HG02970 (cell line): ENCODE data around the gene DNAJC19.

ENCODE experiments used
- ATAC-seq: cut with Tn5 transposase; IDR thresholded peaks from one replicate; pipeline ENCODE4 v1.9.1; 2021; ENCODE audit warnings: mild to moderate bottlenecking, moderate library complexity, moderate number of reproducible peaks; ENCODE audit not compliant: unreplicated experiment, low FRiP score

The DNAJC19 gene

DNA sequence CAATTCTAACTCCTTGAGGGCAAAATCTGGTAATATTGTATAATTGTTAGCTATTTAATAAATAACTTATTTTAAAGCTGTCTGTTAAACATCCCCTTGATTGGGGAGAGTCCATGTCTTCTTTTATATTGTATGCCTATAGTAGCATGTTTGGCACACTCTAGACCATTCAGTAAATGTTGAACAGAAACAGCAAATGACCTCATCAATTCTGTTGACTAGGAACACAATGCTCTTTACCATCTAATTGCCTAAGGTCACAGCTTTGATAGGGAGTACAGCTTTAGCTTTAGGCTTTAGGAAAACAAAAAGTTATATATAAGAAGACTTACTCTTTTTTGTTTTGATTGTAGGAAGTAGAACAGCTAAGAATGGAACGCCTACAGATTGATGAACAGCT, 27.0 kb downstream of the DNAJC19 start:
- ATAC-seq = no peak

- no peak for ATAC-seq
These were observed 28.0 kb downstream of the DNAJC19 start for GRCh38 chr3:180961552-180961951.

DNA sequence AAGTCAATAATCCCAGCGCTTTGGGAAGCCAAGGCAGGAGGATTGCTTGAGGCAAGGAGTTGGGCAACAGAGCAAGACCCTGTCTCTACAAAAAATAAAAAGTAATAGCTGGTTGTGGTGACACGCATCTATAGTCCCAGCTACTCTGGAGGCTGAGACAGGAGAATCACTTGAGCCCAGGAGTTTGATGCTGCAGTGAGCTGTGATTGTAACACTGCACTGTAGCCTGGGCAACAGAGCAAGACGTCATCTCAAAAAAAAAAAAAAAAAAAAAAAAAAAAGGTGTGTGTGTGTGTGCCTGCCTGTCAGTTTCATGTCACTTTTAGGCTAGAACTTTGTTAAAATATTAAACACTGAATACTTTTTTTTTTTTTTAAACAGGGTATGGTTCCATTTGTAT, 28.4 kb downstream of the DNAJC19 start:
- ATAC-seq = no peak

- ATAC-seq = no peak
These were observed 29.8 kb downstream of the DNAJC19 start for GRCh38 chr3:180959691-180960090.

DNA sequence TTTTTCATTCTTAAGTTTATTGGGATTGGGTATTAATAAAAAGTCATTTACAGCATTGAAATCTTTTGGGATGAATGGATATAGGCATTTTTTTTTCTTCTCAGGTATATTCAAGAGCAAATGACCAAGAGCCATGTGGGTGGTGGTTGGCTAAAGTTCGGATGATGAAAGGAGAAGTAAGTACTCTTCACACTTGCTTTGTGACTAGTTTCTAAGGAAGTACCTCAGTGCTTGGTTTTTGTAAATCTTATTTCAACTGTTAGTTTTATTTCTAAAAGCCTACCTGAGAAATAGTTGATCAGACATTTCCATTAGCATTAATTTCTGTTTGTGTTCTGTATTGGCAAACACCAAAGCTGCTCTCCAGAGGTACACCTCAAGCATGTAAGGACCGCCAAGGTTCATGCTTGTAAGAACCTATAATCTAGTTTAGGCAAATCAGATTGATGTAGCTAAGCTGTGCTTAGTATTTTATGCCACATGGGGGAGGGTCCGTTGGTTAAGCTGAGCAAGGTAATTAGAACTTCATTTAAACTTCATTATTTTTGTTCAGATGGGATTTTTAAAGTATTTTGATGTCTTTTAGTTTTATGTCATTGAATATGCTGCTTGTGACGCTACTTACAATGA, 41.7 kb downstream of the DNAJC19 start:
- ATAC-seq = no peak

- ATAC-seq = no peak
These were observed 48.7 kb downstream of the DNAJC19 start for GRCh38 chr3:180940826-180941225.

GRCh38 chr3:180934638-180935037, 54.9 kb downstream of the DNAJC19 start:
- ATAC-seq = no peak
